SH-SY5Y (cell line): ENCODE data around the gene GJB6.

ENCODE experiments used
- GATA2 ChIP-seq: IDR thresholded peaks from 2 replicates; pipeline ENCODE4 v1.6.1; 2011; ENCODE audit warnings: mild to moderate bottlenecking, low read depth, low read length
- GATA3 ChIP-seq: IDR thresholded peaks from 2 replicates; pipeline ENCODE4 v1.6.1; 2011; ENCODE audit warnings: low read depth, mild to moderate bottlenecking, low read length, moderate library complexity

- TF ChIP-seq GATA2 = no peak
- TF ChIP-seq GATA3 = no peak
Measured at GRCh38 chr13:20272588-20273171, 40.6 kb upstream of the GJB6 start.
